Breast epithelium (tissue), 3 donors: ENCODE measurements around the gene C16orf54.

Experiments used
- CTCF ChIP-seq, 3 donors: fragments of 450-650 bp; IDR thresholded peaks; one replicate each; pipeline ENCODE4 v1.5.1; 2016 to 2017; ENCODE audit warnings: antibody characterized with exemption in 3 of 3, mild to moderate bottlenecking in 3 of 3, moderate library complexity in 3 of 3
- POLR2AphosphoS5 ChIP-seq, 3 donors: sonication (generic); formaldehyde crosslinking; IDR thresholded peaks; one replicate each; pipeline ENCODE4 v1.6.1; 2017; ENCODE audit warnings: antibody characterized with exemption in 3 of 3

GRCh38 chr16:29784157-29784556 lies 38.4 kb upstream of the C16orf54 start:
- TF ChIP-seq CTCF (IDR thresholded peaks at IDR 0.05) (no peak), POLR2AphosphoS5 (IDR thresholded peaks at IDR 0.05) (no peak)
